PC-3 (cell line): Measurements from ENCODE around the gene MAD1L1.

ENCODE experiments used
- CTCF ChIP-seq: fragments of 300-600 bp; sonication (generic); conservative IDR thresholded peaks from 2 replicates; pipeline ENCODE4 v1.5.1; 2017; ENCODE audit warnings: antibody characterized with exemption, low read depth, mild to moderate bottlenecking, low read length
- EZH2 ChIP-seq: fragments of 300-600 bp; sonication (generic); IDR thresholded peaks from one replicate; pipeline ENCODE4 v1.6.1; 2017; ENCODE audit warnings: antibody characterized with exemption, mild to moderate bottlenecking, low read length; ENCODE audit not compliant: unreplicated experiment

GRCh38 chr7:2233926-2234325 lies 1.2 kb upstream of the MAD1L1 start:
- TF ChIP-seq CTCF: no peak
- no peak for TF ChIP-seq EZH2
